Fibroblast of lung (primary cell): ENCODE data around the gene CBFA2T3.

ENCODE experiments used
- EZH2 ChIP-seq: IDR thresholded peaks from 2 replicates; pipeline ENCODE4 v1.5.1; 2012; ENCODE audit warnings: low read length, control low read depth, mild to moderate bottlenecking; ENCODE audit errors: missing control alignments
- TF ChIP-seq, protein P1 (sequence below), 2 donors: IDR thresholded peaks in 1 of 2; conservative IDR thresholded peaks in 1 of 2; 1 replicate in 1 of 2; 2 replicates in 1 of 2; pipeline ENCODE4 v1.5.1; 2011 to 2012; ENCODE audit warnings: low read length in 2 of 2, control low read depth in 1 of 2, inconsistent platforms in 1 of 2, low read depth in 1 of 2, mild to moderate bottlenecking in 1 of 2

DNA sequence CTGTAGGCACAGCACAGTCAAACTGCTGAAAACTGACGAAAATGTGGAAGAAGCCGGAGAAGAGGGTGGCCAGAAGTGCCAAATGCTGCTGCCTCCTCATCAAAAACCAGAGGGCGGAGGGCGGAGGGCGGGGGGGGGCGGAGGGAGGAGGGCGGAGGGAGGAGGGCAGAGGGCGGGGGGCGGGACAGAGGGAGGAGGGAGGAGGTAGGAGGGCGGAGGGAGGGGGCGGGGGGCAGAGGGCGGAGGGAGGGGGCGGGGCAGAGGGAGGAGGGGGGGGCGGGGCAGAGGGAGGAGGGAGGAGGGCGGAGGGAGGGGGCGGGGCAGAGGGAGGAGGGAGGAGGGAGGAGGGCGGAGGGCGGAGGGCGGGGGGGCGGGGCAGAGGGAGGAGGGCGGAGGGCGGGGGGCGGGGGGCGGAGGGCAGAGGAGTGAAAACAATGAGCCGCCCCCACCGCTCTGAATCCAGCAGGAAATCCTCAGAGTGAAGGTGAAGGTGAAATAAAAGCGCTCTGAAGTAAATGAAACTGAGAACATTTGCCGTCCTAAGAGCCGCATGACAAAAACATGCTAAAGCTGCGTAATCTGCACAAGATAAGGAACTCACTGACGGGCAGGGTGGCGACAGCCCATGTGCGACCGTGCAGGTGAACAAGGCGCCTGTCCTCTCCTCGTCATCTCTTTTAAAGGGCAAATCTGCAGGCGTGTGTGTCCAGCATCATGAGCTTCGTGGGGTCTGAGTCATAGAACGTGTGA lies 22.6 kb upstream of the CBFA2T3 start:
- TF ChIP-seq, protein P1, sequence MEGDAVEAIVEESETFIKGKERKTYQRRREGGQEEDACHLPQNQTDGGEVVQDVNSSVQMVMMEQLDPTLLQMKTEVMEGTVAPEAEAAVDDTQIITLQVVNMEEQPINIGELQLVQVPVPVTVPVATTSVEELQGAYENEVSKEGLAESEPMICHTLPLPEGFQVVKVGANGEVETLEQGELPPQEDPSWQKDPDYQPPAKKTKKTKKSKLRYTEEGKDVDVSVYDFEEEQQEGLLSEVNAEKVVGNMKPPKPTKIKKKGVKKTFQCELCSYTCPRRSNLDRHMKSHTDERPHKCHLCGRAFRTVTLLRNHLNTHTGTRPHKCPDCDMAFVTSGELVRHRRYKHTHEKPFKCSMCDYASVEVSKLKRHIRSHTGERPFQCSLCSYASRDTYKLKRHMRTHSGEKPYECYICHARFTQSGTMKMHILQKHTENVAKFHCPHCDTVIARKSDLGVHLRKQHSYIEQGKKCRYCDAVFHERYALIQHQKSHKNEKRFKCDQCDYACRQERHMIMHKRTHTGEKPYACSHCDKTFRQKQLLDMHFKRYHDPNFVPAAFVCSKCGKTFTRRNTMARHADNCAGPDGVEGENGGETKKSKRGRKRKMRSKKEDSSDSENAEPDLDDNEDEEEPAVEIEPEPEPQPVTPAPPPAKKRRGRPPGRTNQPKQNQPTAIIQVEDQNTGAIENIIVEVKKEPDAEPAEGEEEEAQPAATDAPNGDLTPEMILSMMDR (conservative IDR thresholded peaks at IDR 0.05 in 1 of 2, IDR thresholded peaks at IDR 0.05 in 1 of 2; ENCODE audit: low read depth in 1 of 2, low read length in 2 of 2): no peak
- TF ChIP-seq EZH2: no peak
